ENCODE data around the gene AIM2. TPM values are rescaled to one million over a fixed set of nuclear protein-coding genes. Genes with fewer than 3 reads are reported as not detected.
"Not testable (repeated sequence)": the region's sequence is repeated elsewhere in the genome, so short reads cannot be mapped to it uniquely, and the experiment has no call there.

Gene AIM2
- total RNA-seq, 1 donor from 2014 or later = 0.51 TPM

DNA sequence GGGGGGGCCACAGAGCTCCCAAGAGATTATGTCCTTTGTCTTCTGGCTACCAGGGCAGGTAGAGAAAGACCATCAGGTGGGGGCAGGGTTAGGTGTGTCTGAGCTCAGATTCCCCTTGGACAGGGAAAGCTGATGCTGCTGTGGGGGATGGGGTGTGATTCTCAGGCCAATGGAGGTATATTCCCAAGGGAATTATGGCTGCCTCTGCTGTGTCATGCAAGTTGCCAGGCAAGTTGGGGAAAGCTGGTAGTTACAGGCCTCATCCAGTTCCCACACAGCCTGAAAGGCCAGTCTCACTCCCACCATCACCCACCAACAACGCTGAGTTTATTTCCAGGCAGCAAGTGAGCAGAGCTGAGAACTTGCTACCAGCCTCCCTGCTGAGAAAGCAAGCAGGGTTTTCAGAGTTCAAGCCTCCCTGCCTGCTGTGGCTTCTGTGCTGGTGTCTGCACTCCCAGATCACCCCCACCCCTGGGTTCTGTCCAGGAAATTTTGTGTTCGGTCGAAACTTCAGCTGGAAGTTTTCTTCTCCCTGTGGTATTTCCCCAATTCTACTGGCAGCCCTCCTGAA, 45.6 kb downstream of the AIM2 start:
- DNase-seq (ENCODE audit: missing footprints) (no peak), ATAC-seq (no peak)
- intact Hi-C loops (cut with DNase I) = no loop called here

DNA sequence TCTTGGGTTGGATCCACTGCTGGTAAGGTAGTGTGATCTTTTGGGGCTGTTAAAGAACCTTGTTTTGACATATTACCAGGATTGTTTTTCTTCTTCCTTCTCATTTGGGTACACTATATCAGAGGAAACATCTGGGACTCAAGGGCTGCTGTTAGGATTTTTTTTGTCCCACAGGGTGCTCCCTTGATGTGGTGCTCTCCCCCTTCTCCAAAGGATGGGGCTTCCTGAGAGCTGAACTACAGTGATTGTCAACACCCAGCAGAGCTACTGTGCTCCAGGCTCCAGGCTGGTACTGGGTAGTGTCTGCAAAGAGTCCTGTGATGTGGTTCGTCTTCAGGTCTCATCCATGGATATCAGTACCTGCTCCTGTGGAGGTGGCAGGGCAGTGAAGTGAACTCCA, 46.3 kb downstream of the AIM2 start:
- intact Hi-C loops (cut with DNase I) = no loop called here
- DNase-seq (ENCODE audit: missing footprints) (no peak), ATAC-seq (no peak)

DNA sequence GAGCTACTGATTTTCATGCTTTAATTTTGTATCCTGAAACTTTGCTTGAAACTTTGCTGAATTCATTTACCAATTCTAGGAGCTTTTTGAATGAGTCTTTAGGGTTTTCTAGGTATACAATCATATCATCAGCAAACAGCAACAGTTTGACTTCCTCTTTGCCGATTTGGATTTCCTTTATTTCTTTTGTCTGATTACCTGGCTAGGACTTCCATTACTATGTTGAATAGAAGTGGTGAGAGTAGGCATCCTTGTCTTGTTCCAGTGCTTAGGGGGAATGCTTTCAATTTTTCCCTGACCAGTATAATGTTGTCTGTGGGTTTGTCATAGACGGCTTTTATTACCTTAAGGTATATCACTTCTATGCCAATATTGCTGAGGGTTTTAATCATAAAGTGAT, 49.7 kb downstream of the AIM2 start:
- DNase-seq (ENCODE audit: missing footprints); intact Hi-C loops (cut with DNase I); ATAC-seq: not testable (repeated sequence)

DNA sequence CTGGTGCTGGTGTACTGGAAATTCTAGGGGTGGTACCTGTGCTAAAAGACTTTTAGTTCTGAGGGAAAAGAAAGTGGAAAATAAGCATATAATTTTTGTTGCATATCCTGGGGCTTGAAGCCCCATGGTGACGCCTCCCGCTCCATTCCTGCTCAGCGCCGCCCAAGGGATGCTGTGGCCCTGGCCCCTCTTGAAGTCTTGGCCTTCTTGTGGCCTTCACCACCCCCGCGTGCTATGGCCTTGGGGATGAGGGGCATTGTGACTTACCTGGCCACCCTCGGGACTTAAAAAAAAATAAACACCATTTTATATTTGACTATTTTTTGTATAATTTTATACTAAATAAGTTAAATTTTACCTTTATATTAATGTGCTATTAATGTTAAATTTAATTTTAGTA, 51.5 kb downstream of the AIM2 start:
- ATAC-seq = no peak
- DNase-seq (ENCODE audit: missing footprints) = no peak
- intact Hi-C loops (cut with DNase I) = no loop called here

DNA sequence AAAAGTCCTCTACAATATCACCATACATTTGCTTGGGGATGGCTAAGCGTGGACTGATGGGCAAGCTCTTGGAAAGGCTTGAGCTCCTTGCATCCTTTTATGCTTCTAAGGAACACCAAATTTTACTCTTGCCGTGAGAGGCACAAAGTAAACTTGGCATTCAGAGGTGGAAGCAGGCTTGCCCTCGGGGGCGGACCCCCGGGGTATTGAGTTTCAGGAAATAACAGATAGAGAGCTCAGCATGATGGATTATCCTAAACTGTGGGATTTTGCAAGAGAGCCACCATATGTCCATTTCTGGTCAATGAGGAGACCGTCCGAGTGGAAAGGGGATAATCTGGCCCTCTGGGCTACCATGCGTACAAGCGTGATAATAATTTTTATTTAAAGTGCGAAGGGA, 52.8 kb downstream of the AIM2 start:
- DNase-seq (ENCODE audit: missing footprints) (no peak), ATAC-seq (no peak)
- intact Hi-C loops (cut with DNase I) = no loop called here

DNA sequence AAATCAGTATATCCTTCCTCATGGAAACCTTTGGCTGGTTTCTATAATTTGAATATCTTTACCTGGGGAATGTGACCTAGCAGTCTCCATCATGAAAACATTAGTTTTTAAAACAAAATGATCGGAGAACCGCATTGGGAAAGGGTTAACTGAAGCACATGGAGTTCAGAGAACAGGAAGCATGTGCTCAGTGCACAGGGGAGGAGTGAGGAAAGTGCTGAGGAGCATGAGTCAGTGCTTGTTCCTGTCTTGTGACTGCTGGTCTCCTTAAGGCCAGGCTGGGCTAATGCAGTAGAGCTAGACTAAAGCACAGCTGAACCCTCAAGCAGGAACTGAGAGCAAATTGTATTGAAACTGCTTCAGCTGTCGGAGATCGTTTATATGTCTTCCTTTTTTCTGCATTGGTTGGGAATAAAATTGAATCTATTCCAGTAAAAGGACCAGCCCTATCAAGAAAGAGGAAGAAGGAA, 61.1 kb downstream of the AIM2 start:
- peak; percentile 94 for ATAC-seq
- intact Hi-C loops (cut with DNase I) = no loop called here

DNA sequence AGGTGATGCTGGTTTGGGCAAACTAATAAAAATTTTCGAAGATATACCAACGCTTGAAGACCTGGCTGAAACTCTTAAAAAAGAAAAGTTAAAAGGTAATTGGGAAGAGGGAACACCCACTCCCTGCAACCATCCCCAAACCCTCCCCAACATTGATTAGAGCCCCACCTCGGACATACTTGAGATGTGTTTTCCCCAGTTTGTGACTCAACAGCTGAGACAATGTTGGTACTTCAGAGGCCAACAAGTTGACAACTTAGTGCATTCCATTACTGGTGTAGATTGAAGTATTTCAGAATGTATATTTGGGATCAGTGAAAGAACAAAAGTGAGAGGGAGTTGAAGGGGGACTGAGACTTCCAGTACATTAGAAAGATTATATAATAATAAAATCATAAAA, 61.7 kb downstream of the AIM2 start:
- ATAC-seq (no peak), DNase-seq (ENCODE audit: missing footprints) (no peak)
- intact Hi-C loops (cut with DNase I) = no loop called here

More for the DNA sequence above, 61.1 kb downstream of the AIM2 start:
- DNase-seq (ENCODE audit: missing footprints) = peak; percentile 68

DNA sequence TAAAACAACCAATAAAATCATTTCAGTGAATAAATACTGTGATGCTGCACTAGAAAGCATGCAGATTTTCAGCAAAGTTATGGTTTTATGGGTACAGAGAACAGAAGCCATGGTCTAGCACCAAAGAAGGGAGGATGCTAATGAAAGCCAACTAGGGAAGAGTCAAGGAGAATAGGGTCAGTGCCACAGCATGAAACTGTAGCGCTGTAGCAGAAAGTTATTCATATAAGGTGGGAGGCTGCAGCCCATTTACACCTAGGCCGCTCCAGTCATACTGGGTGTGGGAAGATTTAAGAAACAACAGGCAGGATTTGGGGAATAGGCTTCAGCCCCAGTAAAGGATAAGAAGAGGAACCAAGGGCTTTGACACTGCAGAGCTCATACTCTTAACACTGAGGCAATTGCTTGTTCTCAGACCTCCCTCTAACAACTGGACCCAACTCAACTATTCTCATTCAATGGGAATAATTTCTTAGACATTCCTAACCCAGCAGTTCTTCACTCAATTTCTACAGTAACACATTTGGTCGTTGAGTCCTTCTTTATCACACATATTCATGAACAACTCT, 62.5 kb downstream of the AIM2 start:
- ATAC-seq (no peak), DNase-seq (ENCODE audit: missing footprints) (no peak)
- intact Hi-C loops (cut with DNase I) = no loop called here

DNA sequence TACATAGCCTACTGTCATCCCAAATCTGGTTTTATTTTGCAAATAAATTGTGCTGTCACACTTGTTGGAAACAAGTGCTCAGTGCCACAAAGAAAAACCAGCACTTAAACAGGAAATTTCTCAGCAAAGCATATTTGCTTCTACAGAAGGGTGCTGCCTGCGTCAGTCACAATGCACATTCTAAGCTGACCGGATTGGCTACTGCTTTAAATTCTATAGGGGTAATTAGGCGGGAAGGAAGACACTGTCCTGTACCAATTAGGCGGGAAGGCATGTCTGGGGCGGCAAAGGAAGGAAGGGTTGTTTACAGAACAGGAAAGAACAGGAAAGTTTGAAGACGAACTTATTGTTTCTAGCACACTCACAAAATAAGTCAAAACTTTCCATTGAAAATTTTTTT, 64.1 kb downstream of the AIM2 start:
- ATAC-seq (no peak), DNase-seq (ENCODE audit: missing footprints) (no peak)
- intact Hi-C loops (cut with DNase I) = no loop called here

Other genes starting within 250 kb of the AIM2 start
- 4.9 TPM for gene MNDA, start 245.4 kb downstream of the AIM2 start, total RNA-seq
- 0.32 TPM for gene PYHIN1, start 145.2 kb downstream of the AIM2 start, total RNA-seq
- 30.1 TPM for gene IFI16, start 66.9 kb downstream of the AIM2 start, total RNA-seq
- 6.4 TPM for gene CADM3, start 94.8 kb upstream of the AIM2 start, total RNA-seq
- 16.2 TPM for gene ACKR1, start 128.1 kb upstream of the AIM2 start, total RNA-seq
- gene FCER1A, start 225.6 kb upstream of the AIM2 start, total RNA-seq = 1.0 TPM